Activated gamma-delta T cell treated with Interleukin-2 at 50 U/mL for 16 hours (primary cell): Measurements from ENCODE around the gene DHRS1.
A peak's percentile ranks its signal among the peaks of the same experiment; 100 is the strongest.

ENCODE experiments used
- DNase-seq: peaks from one replicate; pipeline ENCODE4 v3.0.0-alpha.2; 2020

The DHRS1 gene

GRCh38 chr14:24327303-24327702, 27.7 kb upstream of the DHRS1 start:
- DNase-seq = no peak

DNA sequence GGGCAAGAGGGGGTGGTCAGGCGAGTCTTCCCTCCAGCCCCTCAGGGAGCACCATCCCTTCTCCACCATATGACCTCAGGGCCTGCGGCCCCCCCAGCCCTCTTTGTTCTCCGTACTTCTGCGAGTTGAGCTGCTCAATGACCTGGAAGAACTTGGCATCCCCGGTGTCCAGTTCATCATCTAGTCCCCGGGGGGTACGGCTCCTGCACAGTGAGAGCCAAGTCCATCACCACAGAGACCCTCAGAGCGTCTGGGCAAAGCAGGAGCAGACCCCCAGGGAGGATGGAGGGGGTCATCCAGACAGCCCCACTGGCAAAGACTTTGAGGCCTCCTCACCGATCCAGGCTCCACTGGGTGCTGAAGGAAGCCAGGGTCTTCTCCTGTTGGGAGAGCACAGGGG, 26.4 kb upstream of the DHRS1 start:
- DNase-seq = no peak

- DNase-seq = no peak
Measured at GRCh38 chr14:24325041-24325530, 25.5 kb upstream of the DHRS1 start.

DNA sequence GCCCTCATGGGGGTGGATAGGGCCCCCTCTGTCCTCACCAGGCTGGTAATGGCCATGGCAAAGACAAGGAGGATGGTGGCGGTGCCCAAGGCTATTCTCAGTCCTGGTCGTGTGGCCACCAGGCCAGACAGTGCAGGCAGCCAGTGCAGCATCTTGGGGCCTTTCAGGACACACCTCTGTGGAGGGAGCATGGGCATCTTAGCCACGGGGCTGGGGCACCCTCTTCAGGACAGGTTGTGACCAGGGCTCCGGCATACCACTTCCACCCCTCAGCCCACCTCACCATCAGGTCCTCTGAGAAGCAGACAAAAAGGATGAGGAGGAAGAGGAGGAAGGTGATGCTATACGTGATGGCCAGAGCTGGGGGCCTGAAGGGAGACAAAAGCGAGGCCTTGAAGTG, 24.4 kb upstream of the DHRS1 start:
- DNase-seq = no peak

GRCh38 chr14:24323341-24323740, 23.8 kb upstream of the DHRS1 start:
- DNase-seq = no peak

- DNase-seq = no peak
Measured at GRCh38 chr14:24322672-24323071, 23.1 kb upstream of the DHRS1 start.

GRCh38 chr14:24321212-24321975, 21.8 kb upstream of the DHRS1 start:
- no peak for DNase-seq

GRCh38 chr14:24317141-24317928, 17.8 kb upstream of the DHRS1 start:
- no peak for DNase-seq

GRCh38 chr14:24316597-24316950, 17.0 kb upstream of the DHRS1 start:
- DNase-seq = no peak

- DNase-seq = no peak
Measured at GRCh38 chr14:24315807-24316596, 16.4 kb upstream of the DHRS1 start.

DNA sequence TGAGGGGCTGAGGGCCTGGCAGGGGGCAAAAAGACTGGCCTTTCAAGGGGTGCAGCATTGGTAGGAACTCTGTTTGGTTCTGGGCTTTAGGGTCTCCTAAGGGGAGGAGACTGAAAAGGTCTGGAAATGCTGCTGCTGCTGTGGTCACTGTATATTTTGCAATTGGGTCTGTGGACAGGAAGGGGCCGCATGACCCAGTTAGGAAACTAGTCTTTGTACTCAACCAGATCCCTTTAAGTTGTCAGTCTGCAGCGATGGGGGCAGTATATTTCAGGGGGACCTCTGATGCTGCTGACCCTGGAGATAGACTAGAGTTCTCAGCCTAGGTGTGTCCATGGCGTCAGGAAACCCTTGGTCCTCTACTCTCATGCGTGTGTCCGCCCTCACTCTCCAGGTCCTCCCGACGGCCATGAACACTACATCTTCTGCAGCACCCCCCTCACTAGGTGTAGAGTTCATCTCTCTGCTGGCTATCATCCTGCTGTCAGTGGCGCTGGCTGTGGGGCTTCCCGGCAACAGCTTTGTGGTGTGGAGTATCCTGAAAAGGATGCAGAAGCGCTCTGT, 15.7 kb upstream of the DHRS1 start:
- DNase-seq = no peak

DNA sequence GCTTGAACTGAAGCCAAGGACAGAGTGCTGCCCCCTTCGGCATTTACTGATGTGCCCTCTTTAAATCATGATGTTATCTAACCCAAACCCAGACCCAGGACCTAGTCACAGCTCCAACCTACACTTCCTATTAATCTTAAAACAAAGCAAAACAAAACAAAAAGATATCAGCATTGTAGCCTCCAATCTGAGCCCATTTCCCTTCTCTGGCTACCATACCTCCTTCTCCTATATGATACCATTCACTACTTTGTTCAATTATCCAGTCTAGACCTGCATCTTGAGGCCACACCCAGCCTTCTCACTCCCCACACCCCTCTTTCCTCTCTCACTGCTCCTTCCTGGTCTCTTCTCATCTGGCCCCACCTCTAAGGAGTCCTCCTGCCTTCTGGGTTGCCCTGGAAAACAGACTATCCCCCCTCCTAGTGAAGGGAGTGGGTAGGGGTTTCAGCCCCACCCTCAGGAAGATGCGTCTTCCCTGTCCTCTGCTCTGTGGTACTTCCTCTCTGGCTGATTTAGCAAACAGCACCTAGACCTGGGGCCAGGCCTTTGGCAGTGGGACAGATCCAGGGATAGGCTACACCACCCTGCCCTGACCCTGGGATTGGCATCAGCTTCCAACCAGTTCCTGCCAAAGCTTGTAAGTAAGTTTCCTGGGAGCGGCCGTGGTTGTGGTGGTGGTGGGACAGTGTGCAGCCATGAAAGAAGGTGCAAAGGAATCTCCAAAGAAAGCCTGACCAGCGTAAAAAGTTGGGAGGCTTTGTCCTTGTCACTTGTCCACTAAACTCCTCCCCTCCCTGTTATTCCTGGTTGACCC, 15.0 kb upstream of the DHRS1 start:
- no peak for DNase-seq

GRCh38 chr14:24313913-24314312, 14.3 kb upstream of the DHRS1 start:
- DNase-seq = no peak

- peak; percentile 36 for DNase-seq
Measured at GRCh38 chr14:24312736-24313507, 13.3 kb upstream of the DHRS1 start.

DNA sequence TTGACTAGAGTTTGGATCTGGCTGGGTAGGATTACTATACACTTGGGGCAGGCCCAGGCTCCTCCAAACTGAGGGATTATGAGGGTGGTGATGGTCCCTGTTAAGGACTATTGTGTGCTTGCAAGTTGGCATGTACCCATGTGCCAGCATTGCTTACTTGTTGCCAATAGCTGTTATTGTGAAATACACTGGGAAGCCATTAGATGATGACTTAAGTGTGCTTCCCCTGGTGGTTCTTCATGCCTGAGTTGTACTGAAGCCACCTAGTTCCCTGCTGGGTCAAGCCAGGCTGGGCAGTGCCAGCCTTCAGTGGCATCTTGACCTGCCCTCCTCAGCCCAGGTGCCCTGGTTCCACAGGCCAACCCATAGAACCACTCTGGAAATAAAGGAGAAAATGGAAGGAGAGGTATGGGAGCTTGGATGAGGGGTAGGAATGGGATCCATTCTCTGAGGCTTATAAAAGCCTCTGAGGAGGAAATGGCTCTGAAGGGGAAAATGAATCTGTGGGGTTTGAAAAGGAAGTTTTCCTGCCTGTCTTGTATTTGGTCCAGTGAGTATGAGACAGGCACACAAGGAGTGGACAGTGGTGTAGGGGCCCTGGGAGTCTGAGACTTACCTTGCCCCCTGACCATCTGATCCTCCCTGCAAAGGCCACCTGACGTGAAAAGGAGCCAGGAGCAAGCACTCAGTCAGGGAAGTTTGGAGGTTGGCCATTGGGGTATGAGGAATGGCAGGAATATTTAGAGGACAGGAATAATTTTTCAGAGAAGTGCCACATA, 12.4 kb upstream of the DHRS1 start:
- no peak for DNase-seq

DNA sequence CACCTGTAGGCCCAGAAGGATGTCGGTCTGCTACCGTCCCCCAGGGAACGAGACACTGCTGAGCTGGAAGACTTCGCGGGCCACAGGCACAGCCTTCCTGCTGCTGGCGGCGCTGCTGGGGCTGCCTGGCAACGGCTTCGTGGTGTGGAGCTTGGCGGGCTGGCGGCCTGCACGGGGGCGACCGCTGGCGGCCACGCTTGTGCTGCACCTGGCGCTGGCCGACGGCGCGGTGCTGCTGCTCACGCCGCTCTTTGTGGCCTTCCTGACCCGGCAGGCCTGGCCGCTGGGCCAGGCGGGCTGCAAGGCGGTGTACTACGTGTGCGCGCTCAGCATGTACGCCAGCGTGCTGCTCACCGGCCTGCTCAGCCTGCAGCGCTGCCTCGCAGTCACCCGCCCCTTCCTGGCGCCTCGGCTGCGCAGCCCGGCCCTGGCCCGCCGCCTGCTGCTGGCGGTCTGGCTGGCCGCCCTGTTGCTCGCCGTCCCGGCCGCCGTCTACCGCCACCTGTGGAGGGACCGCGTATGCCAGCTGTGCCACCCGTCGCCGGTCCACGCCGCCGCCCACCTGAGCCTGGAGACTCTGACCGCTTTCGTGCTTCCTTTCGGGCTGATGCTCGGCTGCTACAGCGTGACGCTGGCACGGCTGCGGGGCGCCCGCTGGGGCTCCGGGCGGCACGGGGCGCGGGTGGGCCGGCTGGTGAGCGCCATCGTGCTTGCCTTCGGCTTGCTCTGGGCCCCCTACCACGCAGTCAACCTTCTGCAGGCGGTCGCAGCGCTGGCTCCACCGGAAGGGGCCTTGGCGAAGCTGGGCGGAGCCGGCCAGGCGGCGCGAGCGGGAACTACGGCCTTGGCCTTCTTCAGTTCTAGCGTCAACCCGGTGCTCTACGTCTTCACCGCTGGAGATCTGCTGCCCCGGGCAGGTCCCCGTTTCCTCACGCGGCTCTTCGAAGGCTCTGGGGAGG, 11.3 kb upstream of the DHRS1 start, which contains the start of gene LTB4R:
Gene LTB4R, plus strand, starts transcription at position 857 of the 959 bp plus-strand sequence. CDS start 4,150 bp downstream, outside the sequence.
- DNase-seq = peak; percentile 64

GRCh38 chr14:24310265-24310645, 10.7 kb upstream of the DHRS1 start:
- no peak for DNase-seq

DNA sequence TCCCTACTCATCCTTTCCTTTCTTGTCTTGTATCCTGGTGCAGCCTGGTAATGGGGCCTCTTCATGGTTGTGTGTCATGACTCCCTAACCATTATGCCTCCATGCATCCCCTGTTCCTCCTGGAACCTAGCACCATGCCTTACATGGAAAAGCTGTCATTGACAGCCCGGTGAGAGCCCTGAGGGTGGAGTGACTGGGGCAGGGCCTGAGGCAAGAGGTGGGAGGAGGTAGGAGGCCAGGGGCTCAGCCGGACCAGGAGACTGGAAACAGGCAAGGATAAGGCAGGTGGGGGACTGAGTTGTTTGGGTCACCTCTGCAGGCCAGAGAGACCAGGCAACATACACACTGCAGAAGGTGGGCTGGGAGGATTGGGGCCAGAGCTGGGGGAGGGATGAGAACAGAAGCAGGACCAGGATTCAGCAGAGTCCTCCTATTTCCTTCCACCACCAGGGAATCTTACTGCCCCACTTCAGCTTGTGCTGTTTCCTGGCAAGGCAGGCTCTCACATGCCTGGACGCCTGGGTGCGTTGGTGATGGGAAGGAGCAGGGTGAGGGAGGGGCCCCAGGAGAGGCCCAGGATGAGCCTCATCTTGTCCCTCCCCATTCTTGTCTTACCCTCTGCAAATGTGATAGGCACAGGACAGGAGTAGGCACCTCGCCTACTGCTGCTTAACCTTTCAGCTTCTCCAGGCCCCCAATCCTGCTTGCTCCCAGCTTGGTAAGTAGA, 10.1 kb upstream of the DHRS1 start, which contains the start of gene LTB4R2:
Gene LTB4R2, plus strand, starts transcription at position 603 of the 727 bp plus-strand sequence. CDS start 525 bp downstream, outside the sequence.
- no peak for DNase-seq
